Neural progenitor cell (in vitro differentiated cells): Measurements from ENCODE around the gene TSLP.

Experiments
- CTCF ChIP-seq: fragments of 200-600 bp; sonication (generic); IDR thresholded peaks from 2 replicates; pipeline ENCODE4 v1.5.1; 2017; ENCODE audit warnings: antibody characterized with exemption, mild to moderate bottlenecking
- EZH2 ChIP-seq: fragments of 200-600 bp; sonication (generic); IDR thresholded peaks from 2 replicates; pipeline ENCODE4 v1.6.1; 2017; ENCODE audit warnings: antibody characterized with exemption, mild to moderate bottlenecking, moderate library complexity
- EZH2phosphoT487 ChIP-seq: fragments of 200-600 bp; sonication (generic); IDR thresholded peaks from 2 replicates; pipeline ENCODE4 v1.6.1; 2017; ENCODE audit warnings: antibody characterized with exemption

GRCh38 chr5:111122398-111122797 lies 50.9 kb downstream of the TSLP start:
- TF ChIP-seq CTCF (no peak), EZH2 (no peak), EZH2phosphoT487 (no peak)
